ENCODE data around the gene MBLAC1. TPM values are rescaled to one million over a fixed set of nuclear protein-coding genes. Genes with fewer than 3 reads are reported as not detected.

MBLAC1 gene
- total and polyA plus RNA-seq, 2 of the 4 experiments (the other 2 are of a cell fraction) = 0.72 to 1.4 TPM

DNA sequence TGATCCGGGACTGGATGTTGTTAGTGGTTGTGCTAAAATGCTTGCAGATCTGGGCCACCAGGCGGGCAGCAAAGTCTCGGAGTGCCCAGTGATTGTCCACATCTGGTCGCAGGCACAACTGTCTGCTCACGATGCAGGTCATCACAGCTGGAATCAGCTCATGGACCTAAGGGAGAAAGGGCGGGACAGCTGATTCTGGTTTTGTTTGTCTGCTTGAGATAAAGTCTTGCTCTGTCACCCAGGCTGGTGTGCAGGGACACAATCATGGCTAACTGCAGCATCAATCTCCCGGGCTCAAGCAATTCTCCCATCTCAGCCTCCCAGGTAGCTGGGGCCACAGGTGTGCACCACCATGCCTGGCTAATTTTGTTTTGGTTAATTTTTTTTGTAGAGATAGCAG is 15.6 kb upstream of the MBLAC1 start:
- WGBS, 2 experiments (ENCODE audit: extremely low coverage in 2 of 2, insufficient read length in 1 of 2) = 100% methylated on average over 2 of the region's 7 CpGs; no CpG with 5 or more reads in 1 of the 2 experiments
- H4K91ac ChIP-seq (ENCODE audit: insufficient read depth, low read depth, low read length) = no peak overlapping the region
- BruUV-seq (replicated peaks) = no TSS peak
- H3K9me1 ChIP-seq (ENCODE audit: insufficient read depth, low read length) = no peaks in the 10 kb centered on the region
- H3K27me3 ChIP-seq (ENCODE audit: control insufficient read depth, insufficient read depth, low read length) = no peaks in the 10 kb centered on the region
- no peaks in the 10 kb centered on the region for H3K4me1 ChIP-seq (ENCODE audit: control insufficient read depth, insufficient read depth, low read length)
- DNase-seq = no peak
- no peak overlapping the region for H2BK5ac ChIP-seq (ENCODE audit: low read depth, low read length, poor library complexity, severe bottlenecking)
- H4K20me1 ChIP-seq (ENCODE audit: insufficient read depth, low read length) = no peaks in the 10 kb centered on the region; the same call in 1 of the 2 replicates
- intact Hi-C loops (cut with micrococcal nuclease) = no loop called here
- peaks cover 0 to 17% of the 10 kb centered on the region in 2 experiments; a peak in 1 of 4 replicates for H3K79me1 ChIP-seq (ENCODE audit: low read depth in 1 of 2, low read length in 2 of 2)
- H3K18ac ChIP-seq (ENCODE audit: low read depth, low read length) = no peak overlapping the region
- ATAC-seq (ENCODE audit: low read depth) = no peak
- no peak overlapping the region for H2AK9ac ChIP-seq (replicated peaks; ENCODE audit: low read depth, low read length, poor library complexity)
- no peak overlapping the region for H3K9ac ChIP-seq (ENCODE audit: low read depth, low read length)
- no peak overlapping the region for H3K23ac ChIP-seq (ENCODE audit: low read depth, low read length)
- H3K9me3 ChIP-seq (ENCODE audit: control insufficient read depth, insufficient read depth, low read length) = no peaks in the 10 kb centered on the region
- POLR2A ChIA-PET (ENCODE audit: unreplicated experiment) = interaction anchor here (0.6 kb wide), 1 partner anchor 21 kb away, joined by 8 read pairs; no protein-coding TSS in a partner anchor
- H3K36me3 ChIP-seq (ENCODE audit: control insufficient read depth, insufficient read depth, low read length) = peaks cover 63% of the 10 kb centered on the region
- no peak overlapping the region for H3K27ac ChIP-seq (ENCODE audit: insufficient read depth, low read length)
- H3K4me2 ChIP-seq (ENCODE audit: low read depth, low read length) = no peak overlapping the region
- in situ Hi-C loops (cut with MboI; ENCODE audit: low sequenced_read_pairs) = no loop called here
- H3K14ac ChIP-seq (replicated peaks; ENCODE audit: low read depth, low read length) = no peak overlapping the region
- no peak overlapping the region for H3K4ac ChIP-seq (ENCODE audit: low read depth, low read length)
- no peak overlapping the region for H4K5ac ChIP-seq (ENCODE audit: low read depth, low read length)
- H4K8ac ChIP-seq (ENCODE audit: low read depth in 2 of 2, low read length in 2 of 2) = no peak overlapping the region
- H2AFZ ChIP-seq (replicated peaks; ENCODE audit: low read length, poor library complexity) = no peak overlapping the region
- no peak for TF ChIP-seq SMC3 (IDR thresholded peaks at IDR 0.05; ENCODE audit: low read depth, low read length)
- TF ChIP-seq, protein P1, sequence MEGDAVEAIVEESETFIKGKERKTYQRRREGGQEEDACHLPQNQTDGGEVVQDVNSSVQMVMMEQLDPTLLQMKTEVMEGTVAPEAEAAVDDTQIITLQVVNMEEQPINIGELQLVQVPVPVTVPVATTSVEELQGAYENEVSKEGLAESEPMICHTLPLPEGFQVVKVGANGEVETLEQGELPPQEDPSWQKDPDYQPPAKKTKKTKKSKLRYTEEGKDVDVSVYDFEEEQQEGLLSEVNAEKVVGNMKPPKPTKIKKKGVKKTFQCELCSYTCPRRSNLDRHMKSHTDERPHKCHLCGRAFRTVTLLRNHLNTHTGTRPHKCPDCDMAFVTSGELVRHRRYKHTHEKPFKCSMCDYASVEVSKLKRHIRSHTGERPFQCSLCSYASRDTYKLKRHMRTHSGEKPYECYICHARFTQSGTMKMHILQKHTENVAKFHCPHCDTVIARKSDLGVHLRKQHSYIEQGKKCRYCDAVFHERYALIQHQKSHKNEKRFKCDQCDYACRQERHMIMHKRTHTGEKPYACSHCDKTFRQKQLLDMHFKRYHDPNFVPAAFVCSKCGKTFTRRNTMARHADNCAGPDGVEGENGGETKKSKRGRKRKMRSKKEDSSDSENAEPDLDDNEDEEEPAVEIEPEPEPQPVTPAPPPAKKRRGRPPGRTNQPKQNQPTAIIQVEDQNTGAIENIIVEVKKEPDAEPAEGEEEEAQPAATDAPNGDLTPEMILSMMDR (conservative IDR thresholded peaks at IDR 0.05; ENCODE audit: low read depth, low read length) = no peak
- TF ChIP-seq RAD21 (IDR thresholded peaks at IDR 0.05; ENCODE audit: low read length) = no peak
- TF ChIP-seq ELK1 (IDR thresholded peaks at IDR 0.05; ENCODE audit: borderline replicate concordance, low read depth, low read length) = no peak
- TF ChIP-seq USF2 (IDR thresholded peaks at IDR 0.05; ENCODE audit: low read depth, low read length) = no peak
- no peak for TF ChIP-seq RCOR1 (IDR thresholded peaks at IDR 0.05; ENCODE audit: insufficient replicate concordance, low read length)
- TF ChIP-seq MAZ (IDR thresholded peaks at IDR 0.05; ENCODE audit: borderline replicate concordance, low read depth, low read length) = no peak
- TF ChIP-seq NFE2L2 (IDR thresholded peaks at IDR 0.05; ENCODE audit: low read depth, low read length) = no peak
- TF ChIP-seq POLR2A (IDR thresholded peaks at IDR 0.05; ENCODE audit: low read depth, low read length) = no peak
- TF ChIP-seq CHD1 (IDR thresholded peaks at IDR 0.05; ENCODE audit: low read depth, low read length) = no peak
- TF ChIP-seq BHLHE40 (IDR thresholded peaks at IDR 0.05; ENCODE audit: low read depth, low read length) = no peak
- no peak for TF ChIP-seq RFX5 (IDR thresholded peaks at IDR 0.05; ENCODE audit: low read depth, low read length)
- TF ChIP-seq MXI1 (IDR thresholded peaks at IDR 0.05; ENCODE audit: borderline replicate concordance, low read depth, low read length) = no peak
- no peak for TF ChIP-seq MAFK (IDR thresholded peaks at IDR 0.05; ENCODE audit: low read depth, low read length)
- TF ChIP-seq FOS (IDR thresholded peaks at IDR 0.05; ENCODE audit: low read depth, low read length) = no peak
- H2BK120ac ChIP-seq (ENCODE audit: low read depth, low read length) = no peak overlapping the region
- dilution Hi-C loops (cut with HindIII; ENCODE audit: low sequenced_read_pairs, unreplicated experiment) = no loop called here
- H2BK15ac ChIP-seq (ENCODE audit: low read depth, low read length) = no peak overlapping the region
- CTCF ChIA-PET = interaction anchor here (0.5 kb wide), 1 partner anchor 20 kb away, joined by 3 read pairs; no protein-coding TSS in a partner anchor
- H2BK20ac ChIP-seq (ENCODE audit: low read depth, low read length) = no peak overlapping the region
- no peak overlapping the region for H3K56ac ChIP-seq (ENCODE audit: extremely low read depth, insufficient read depth, low read length)
- no peak overlapping the region for H3K4me3 ChIP-seq (ENCODE audit: insufficient read depth, low read depth, low read length)
- no peak overlapping the region for H2AK5ac ChIP-seq (ENCODE audit: low read depth, low read length)
